Measurements from ENCODE around the gene ZNF431. TPM values are rescaled to one million over a fixed set of nuclear protein-coding genes. Genes with fewer than 3 reads are reported as not detected.

Gene ZNF431
- polyA plus RNA-seq (2013, experiment 1 of 2), result 14.9 TPM
- polyA plus RNA-seq (2013, experiment 2 of 2), result 15.1 TPM

DNA sequence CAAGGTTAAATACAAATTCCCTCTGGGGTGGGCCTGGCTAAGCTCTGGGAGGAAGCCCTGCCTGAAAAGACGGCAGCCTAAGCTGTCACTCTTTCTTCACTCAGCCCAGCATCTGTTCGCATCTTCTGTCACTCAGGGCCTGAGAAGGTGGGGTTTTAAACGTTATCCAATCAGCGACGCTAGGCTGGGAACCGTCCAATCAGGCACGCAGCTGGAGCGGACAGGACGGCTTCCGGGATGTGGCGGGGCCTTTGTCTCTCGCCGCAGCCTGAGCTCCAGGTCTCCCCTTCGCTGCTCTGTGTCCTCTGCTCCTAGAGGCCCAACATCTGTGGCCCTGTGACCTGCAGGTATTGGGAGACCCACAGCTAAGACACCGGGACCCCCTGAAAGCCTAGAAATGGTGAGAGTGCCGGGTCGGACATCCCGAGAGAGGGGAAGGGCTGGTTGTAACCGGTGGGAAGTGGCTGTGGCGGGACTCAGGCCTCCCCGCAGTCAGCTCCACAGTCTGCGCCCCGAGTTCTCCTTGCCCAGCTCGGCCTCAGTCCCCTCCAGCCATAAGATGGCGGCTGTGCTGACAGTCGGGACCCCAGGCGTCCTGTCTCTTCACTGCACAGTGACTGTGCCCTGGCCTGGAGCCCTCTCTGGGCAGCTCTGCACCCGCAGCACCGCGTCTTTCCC is at the start of gene ZNF431:
TSS of gene ZNF431 (plus strand) at position 254 of the 678 bp plus-strand sequence. CDS start at position 398, 144 bp downstream.
- Histone ChIP-seq H3K9me3 (ENCODE audit: control insufficient read depth, low read length) (peaks cover 25% of the 10 kb centered on the region), H3K36me3 (ENCODE audit: control insufficient read depth, insufficient read depth, low read length) (peaks cover 42% of the 10 kb centered on the region), H3K4me1 (ENCODE audit: control insufficient read depth, insufficient read depth, low read length, poor library complexity, severe bottlenecking) (no peaks in the 10 kb centered on the region), H3K27ac (ENCODE audit: low read depth, low read length, severe bottlenecking) (peak within 1 kb of the TSS; percentile 95), H3K4me3 (ENCODE audit: extremely low read depth, insufficient read depth, low read length, poor library complexity, severe bottlenecking) (peak within 1 kb of the TSS; percentile 77)
- 0% methylated on average over 25 to 29 of the region's 30 CpGs for WGBS, 2 experiments (ENCODE audit: insufficient coverage in 2 of 2)

DNA sequence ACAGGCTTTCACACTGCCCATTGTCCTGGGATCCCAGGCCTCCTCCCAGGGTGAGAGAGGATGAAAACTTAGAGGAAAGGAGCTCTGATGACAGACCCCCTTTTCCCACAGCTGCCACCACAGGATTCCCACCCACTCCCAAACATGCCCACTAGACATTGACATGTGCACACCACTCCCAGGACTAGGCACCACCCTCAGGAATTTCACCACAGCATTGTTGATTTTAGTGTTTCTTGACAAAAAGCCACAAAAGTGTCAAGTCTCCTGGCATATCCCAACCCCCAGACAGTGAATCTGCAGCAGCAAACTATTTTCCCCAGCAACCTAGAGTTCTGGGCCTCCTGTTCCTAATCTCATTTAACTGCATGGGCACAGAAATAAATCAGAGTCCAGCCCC is 49.7 kb upstream of the ZNF431 start:
- Histone ChIP-seq H3K36me3 (ENCODE audit: control insufficient read depth, insufficient read depth, low read length) (peaks cover 80% of the 10 kb centered on the region), H3K4me1 (ENCODE audit: control insufficient read depth, insufficient read depth, low read length, poor library complexity, severe bottlenecking) (peaks cover 15% of the 10 kb centered on the region), H3K9me3 (ENCODE audit: control insufficient read depth, low read length) (no peaks in the 10 kb centered on the region), H3K4me3 (ENCODE audit: extremely low read depth, insufficient read depth, low read length, poor library complexity, severe bottlenecking) (no peak overlapping the region), H3K27ac (ENCODE audit: low read depth, low read length, severe bottlenecking) (peak overlapping the region; percentile 36)

DNA sequence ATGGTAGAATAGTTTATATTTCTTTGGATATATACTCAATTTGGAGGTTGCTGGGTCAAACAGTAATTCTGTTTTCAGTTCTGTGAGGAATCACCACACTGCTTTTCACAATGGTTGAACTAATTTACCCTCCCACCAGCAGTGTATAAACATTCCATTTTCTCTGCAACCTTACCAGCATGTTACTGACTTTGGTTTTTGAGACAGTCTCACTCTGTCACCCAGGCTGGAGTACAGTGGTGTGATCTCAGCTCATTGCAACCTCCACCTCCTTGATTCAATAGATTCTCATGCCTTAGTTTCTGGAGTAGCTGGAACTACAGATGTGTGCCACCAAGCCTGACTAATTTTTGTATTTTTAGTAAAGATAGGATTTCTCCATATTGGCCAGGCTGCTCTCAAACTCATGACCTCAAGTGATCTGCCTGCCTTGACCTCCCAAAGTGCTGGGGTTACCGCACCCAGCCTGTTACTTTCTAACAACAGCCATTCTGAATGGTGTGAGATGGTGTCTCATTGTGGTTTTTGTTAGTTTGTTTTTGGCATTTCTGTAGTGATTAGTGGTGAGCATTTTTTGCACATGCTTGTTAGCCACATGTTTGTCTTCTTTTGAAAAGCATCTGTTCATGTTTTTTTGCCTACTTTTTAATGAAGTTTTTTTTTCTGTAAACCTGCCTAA is 47.4 kb upstream of the ZNF431 start:
- Histone ChIP-seq H3K27ac (ENCODE audit: low read depth, low read length, severe bottlenecking) (no peak overlapping the region), H3K36me3 (ENCODE audit: control insufficient read depth, insufficient read depth, low read length) (peaks cover 86% of the 10 kb centered on the region)

GRCh38 chr19:21098291-21098690 is 43.5 kb upstream of the ZNF431 start:
- no peak overlapping the region for H3K27ac ChIP-seq (ENCODE audit: low read depth, low read length, severe bottlenecking)
- WGBS, 2 experiments (ENCODE audit: insufficient coverage in 2 of 2), result no CpG with 5 or more reads among the region's 2 CpGs
- no peak overlapping the region for H3K4me3 ChIP-seq (ENCODE audit: extremely low read depth, insufficient read depth, low read length, poor library complexity, severe bottlenecking)
- no peaks in the 10 kb centered on the region for H3K9me3 ChIP-seq (ENCODE audit: control insufficient read depth, low read length)
- H3K36me3 ChIP-seq (ENCODE audit: control insufficient read depth, insufficient read depth, low read length), result peaks cover 75% of the 10 kb centered on the region
- no peaks in the 10 kb centered on the region for H3K4me1 ChIP-seq (ENCODE audit: control insufficient read depth, insufficient read depth, low read length, poor library complexity, severe bottlenecking)

More for the DNA sequence above, 47.4 kb upstream of the ZNF431 start:
- no peak overlapping the region for H3K4me3 ChIP-seq (ENCODE audit: extremely low read depth, insufficient read depth, low read length, poor library complexity, severe bottlenecking)
- H3K9me3 ChIP-seq (ENCODE audit: control insufficient read depth, low read length), result no peaks in the 10 kb centered on the region
- H3K4me1 ChIP-seq (ENCODE audit: control insufficient read depth, insufficient read depth, low read length, poor library complexity, severe bottlenecking), result peaks cover 15% of the 10 kb centered on the region
- no CpG with 5 or more reads among the region's 1 CpG for WGBS, 2 experiments (ENCODE audit: insufficient coverage in 2 of 2)

- peak overlapping the region; percentile 29 for H3K27ac ChIP-seq (ENCODE audit: low read depth, low read length, severe bottlenecking)
- WGBS, 2 experiments (ENCODE audit: insufficient coverage in 2 of 2), result 95 to 100% methylated on average over 2 of the region's 2 CpGs
These were observed 40.2 kb upstream of the ZNF431 start for GRCh38 chr19:21101521-21102242.

GRCh38 chr19:21109116-21109515 is 32.7 kb upstream of the ZNF431 start:
- Histone ChIP-seq H3K36me3 (ENCODE audit: control insufficient read depth, insufficient read depth, low read length) (peaks cover 74% of the 10 kb centered on the region), H3K27ac (ENCODE audit: low read depth, low read length, severe bottlenecking) (no peak overlapping the region)

More at GRCh38 chr19:21101521-21102242, 40.2 kb upstream of the ZNF431 start:
- Histone ChIP-seq H3K4me3 (ENCODE audit: extremely low read depth, insufficient read depth, low read length, poor library complexity, severe bottlenecking) (no peak overlapping the region), H3K9me3 (ENCODE audit: control insufficient read depth, low read length) (no peaks in the 10 kb centered on the region), H3K4me1 (ENCODE audit: control insufficient read depth, insufficient read depth, low read length, poor library complexity, severe bottlenecking) (no peaks in the 10 kb centered on the region), H3K36me3 (ENCODE audit: control insufficient read depth, insufficient read depth, low read length) (peaks cover 76% of the 10 kb centered on the region)

GRCh38 chr19:21110183-21110582 is 31.7 kb upstream of the ZNF431 start:
- WGBS, 2 experiments (ENCODE audit: insufficient coverage in 2 of 2), result 100% methylated on average over 1 of the region's 1 CpG; no CpG with 5 or more reads in 1 of the 2 experiments
- Histone ChIP-seq H3K4me1 (ENCODE audit: control insufficient read depth, insufficient read depth, low read length, poor library complexity, severe bottlenecking) (no peaks in the 10 kb centered on the region), H3K27ac (ENCODE audit: low read depth, low read length, severe bottlenecking) (no peak overlapping the region), H3K36me3 (ENCODE audit: control insufficient read depth, insufficient read depth, low read length) (peaks cover 69% of the 10 kb centered on the region), H3K9me3 (ENCODE audit: control insufficient read depth, low read length) (peaks cover 5% of the 10 kb centered on the region), H3K4me3 (ENCODE audit: extremely low read depth, insufficient read depth, low read length, poor library complexity, severe bottlenecking) (no peak overlapping the region)

More at GRCh38 chr19:21109116-21109515, 32.7 kb upstream of the ZNF431 start:
- no peak overlapping the region for H3K4me3 ChIP-seq (ENCODE audit: extremely low read depth, insufficient read depth, low read length, poor library complexity, severe bottlenecking)
- H3K4me1 ChIP-seq (ENCODE audit: control insufficient read depth, insufficient read depth, low read length, poor library complexity, severe bottlenecking), result no peaks in the 10 kb centered on the region
- no peaks in the 10 kb centered on the region for H3K9me3 ChIP-seq (ENCODE audit: control insufficient read depth, low read length)

DNA sequence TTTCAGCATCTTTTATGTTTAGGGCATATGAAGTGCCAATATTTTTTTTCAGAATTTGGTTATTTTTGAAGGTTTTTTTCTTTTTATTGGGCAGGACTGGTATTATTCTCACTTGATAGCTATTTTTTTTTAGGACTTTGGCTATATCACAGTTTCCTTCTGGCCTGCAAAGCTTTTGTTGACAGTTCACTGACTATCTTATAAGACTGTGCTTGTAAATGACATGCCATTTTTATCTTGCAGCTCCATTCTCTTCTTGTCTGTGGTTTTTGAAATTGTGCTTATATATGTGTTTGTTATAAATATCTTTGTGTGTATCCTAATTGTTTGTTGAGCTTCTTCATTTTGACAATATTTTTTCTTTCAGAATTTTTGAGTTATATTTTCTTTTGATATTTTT is 26.4 kb upstream of the ZNF431 start:
- H3K27ac ChIP-seq (ENCODE audit: low read depth, low read length, severe bottlenecking), result no peak overlapping the region
- peaks cover 11% of the 10 kb centered on the region for H3K9me3 ChIP-seq (ENCODE audit: control insufficient read depth, low read length)
- no peaks in the 10 kb centered on the region for H3K4me1 ChIP-seq (ENCODE audit: control insufficient read depth, insufficient read depth, low read length, poor library complexity, severe bottlenecking)
- peaks cover 69% of the 10 kb centered on the region for H3K36me3 ChIP-seq (ENCODE audit: control insufficient read depth, insufficient read depth, low read length)
- H3K4me3 ChIP-seq (ENCODE audit: extremely low read depth, insufficient read depth, low read length, poor library complexity, severe bottlenecking), result no peak overlapping the region

- WGBS, 2 experiments (ENCODE audit: insufficient coverage in 2 of 2), result no CpG with 5 or more reads among the region's 2 CpGs
- Histone ChIP-seq H3K9me3 (ENCODE audit: control insufficient read depth, low read length) (peaks cover 11% of the 10 kb centered on the region), H3K4me3 (ENCODE audit: extremely low read depth, insufficient read depth, low read length, poor library complexity, severe bottlenecking) (no peak overlapping the region), H3K36me3 (ENCODE audit: control insufficient read depth, insufficient read depth, low read length) (peaks cover 64% of the 10 kb centered on the region), H3K4me1 (ENCODE audit: control insufficient read depth, insufficient read depth, low read length, poor library complexity, severe bottlenecking) (no peaks in the 10 kb centered on the region), H3K27ac (ENCODE audit: low read depth, low read length, severe bottlenecking) (peak overlapping the region; percentile 70)
These were observed 24.6 kb upstream of the ZNF431 start for GRCh38 chr19:21117041-21117907.

DNA sequence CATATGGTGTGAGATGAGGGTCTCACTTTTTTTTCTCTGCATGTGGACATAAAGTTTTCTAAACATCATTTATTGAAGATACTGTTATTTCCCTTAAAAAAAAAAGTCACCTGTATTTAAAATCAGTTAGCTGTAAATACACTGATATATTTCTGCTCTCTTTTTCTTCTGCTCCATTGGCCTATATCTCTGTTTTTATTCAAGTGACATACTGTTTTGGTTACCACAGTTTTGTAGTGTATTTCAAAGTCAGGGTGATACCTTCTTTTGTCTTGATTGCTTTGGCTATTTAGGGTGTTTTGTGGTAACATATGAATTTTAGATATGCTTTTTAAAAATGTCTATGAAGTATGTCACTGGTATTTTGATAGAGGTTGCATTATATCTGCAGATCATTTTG is 15.8 kb upstream of the ZNF431 start:
- Histone ChIP-seq H3K27ac (ENCODE audit: low read depth, low read length, severe bottlenecking) (no peak overlapping the region), H3K36me3 (ENCODE audit: control insufficient read depth, insufficient read depth, low read length) (peaks cover 13% of the 10 kb centered on the region), H3K4me3 (ENCODE audit: extremely low read depth, insufficient read depth, low read length, poor library complexity, severe bottlenecking) (no peak overlapping the region), H3K9me3 (ENCODE audit: control insufficient read depth, low read length) (peaks cover 10% of the 10 kb centered on the region), H3K4me1 (ENCODE audit: control insufficient read depth, insufficient read depth, low read length, poor library complexity, severe bottlenecking) (no peaks in the 10 kb centered on the region)

All from mesodermal cell (in vitro differentiated cells).